ENCODE data around the gene DHRS1.

DNA sequence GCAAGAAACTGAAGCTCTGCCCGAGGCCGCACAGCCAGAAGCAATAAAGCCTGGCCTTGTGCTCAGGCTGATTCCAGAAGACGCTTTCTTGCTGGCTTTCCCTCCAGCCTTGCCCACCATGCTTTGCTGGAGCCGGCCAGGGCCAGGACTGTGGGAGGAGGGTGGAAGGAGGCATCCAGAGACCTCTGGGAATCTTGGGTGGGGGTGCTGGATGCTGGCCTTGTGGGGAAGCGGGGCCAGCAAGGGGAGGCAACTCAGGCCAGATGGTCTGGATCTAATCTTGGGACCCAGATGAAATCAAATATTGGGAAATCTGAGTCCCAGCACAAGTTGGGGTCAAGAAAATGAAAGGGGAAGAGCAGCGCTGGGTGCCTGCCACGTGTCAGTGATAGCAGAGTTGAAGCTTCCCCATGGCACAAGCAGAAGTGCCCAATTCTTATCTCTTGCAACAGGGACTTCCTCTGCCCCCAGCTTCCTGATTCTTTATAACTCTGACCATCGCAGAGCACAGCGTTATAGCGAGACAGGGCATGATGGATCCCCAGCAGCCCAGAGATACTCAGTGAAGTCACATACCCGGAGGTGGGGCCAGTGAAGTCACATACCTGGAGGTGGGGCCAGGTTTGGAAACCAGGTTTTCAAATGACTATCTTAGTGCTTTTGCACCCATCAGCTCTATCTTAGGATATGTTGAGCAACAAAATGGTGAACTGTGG is 21.8 kb downstream of the DHRS1 start:
- TF ChIP-seq POLR2A (IDR thresholded peaks at IDR 0.05) (no peak), POLR2AphosphoS5 (IDR thresholded peaks at IDR 0.05) (no peak), EP300 (IDR thresholded peaks at IDR 0.05) (no peak)
- TF ChIP-seq, protein P1, sequence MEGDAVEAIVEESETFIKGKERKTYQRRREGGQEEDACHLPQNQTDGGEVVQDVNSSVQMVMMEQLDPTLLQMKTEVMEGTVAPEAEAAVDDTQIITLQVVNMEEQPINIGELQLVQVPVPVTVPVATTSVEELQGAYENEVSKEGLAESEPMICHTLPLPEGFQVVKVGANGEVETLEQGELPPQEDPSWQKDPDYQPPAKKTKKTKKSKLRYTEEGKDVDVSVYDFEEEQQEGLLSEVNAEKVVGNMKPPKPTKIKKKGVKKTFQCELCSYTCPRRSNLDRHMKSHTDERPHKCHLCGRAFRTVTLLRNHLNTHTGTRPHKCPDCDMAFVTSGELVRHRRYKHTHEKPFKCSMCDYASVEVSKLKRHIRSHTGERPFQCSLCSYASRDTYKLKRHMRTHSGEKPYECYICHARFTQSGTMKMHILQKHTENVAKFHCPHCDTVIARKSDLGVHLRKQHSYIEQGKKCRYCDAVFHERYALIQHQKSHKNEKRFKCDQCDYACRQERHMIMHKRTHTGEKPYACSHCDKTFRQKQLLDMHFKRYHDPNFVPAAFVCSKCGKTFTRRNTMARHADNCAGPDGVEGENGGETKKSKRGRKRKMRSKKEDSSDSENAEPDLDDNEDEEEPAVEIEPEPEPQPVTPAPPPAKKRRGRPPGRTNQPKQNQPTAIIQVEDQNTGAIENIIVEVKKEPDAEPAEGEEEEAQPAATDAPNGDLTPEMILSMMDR (IDR thresholded peaks at IDR 0.05): no peak

Data from suprapubic skin (tissue), 4 donors.